Lung (tissue), 12 donors: ENCODE results near the gene SLC4A1. TPM values are rescaled to one million over a fixed set of nuclear protein-coding genes. Genes with fewer than 3 reads are reported as not detected.

ENCODE experiments used
- ATAC-seq: fragments of 200-7000 bp; cut with Tn5 transposase; one replicate; pipeline ENCODE4 v1.9.1; 2020; ENCODE audit warnings: moderate number of reproducible peaks; ENCODE audit not compliant: insufficient read depth, low FRiP score
- DNase-seq, 3 donors: peaks; one replicate each; pipeline ENCODE4 v3.0.0-alpha.2; 2013 to 2017
- H3K27ac ChIP-seq, 2 donors: one replicate each; pipeline ENCODE4 v1.5.1; 2013; ENCODE audit warnings: mild to moderate bottlenecking in 2 of 2, moderate library complexity in 2 of 2, control low read depth in 1 of 2, inconsistent platforms in 1 of 2, low read depth in 1 of 2, low read length in 1 of 2
- H3K27me3 ChIP-seq, 3 donors: one replicate each; pipeline ENCODE4 v1.5.1; 2013; ENCODE audit warnings: low read length in 2 of 3; ENCODE audit not compliant: control insufficient read depth in 3 of 3, insufficient read depth in 3 of 3
- H3K36me3 ChIP-seq, 4 donors: one replicate each; pipeline ENCODE4 v1.5.1; 2013; ENCODE audit warnings: low read length in 4 of 4, mild to moderate bottlenecking in 1 of 4, moderate library complexity in 1 of 4; ENCODE audit not compliant: control insufficient read depth in 4 of 4, insufficient read depth in 4 of 4
- H3K4me1 ChIP-seq, 5 donors: one replicate each; pipeline ENCODE4 v1.5.1; 2013; ENCODE audit warnings: low read length in 5 of 5, mild to moderate bottlenecking in 2 of 5, moderate library complexity in 1 of 5; ENCODE audit not compliant: control insufficient read depth in 5 of 5, insufficient read depth in 5 of 5
- H3K4me3 ChIP-seq: one replicate; pipeline ENCODE4 v1.5.1; 2013; ENCODE audit warnings: mild to moderate bottlenecking, control low read depth, moderate library complexity
- H3K9ac ChIP-seq, 2 donors: one replicate each; pipeline ENCODE4 v1.5.1; 2013; ENCODE audit warnings: low read length in 2 of 2, control low read depth in 1 of 2; ENCODE audit not compliant: insufficient read depth in 1 of 2
- H3K9me3 ChIP-seq, 4 donors: one replicate each; pipeline ENCODE4 v1.5.1; 2013; ENCODE audit warnings: low read length in 3 of 4, mild to moderate bottlenecking in 1 of 4, moderate library complexity in 1 of 4; ENCODE audit not compliant: control insufficient read depth in 4 of 4, insufficient read depth in 3 of 4
- WGBS, 2 donors: extraction: QIAGEN DNeasy Blood & Tissue Kit; methylation state at CpG; one replicate each; pipeline ENCODE4 v1.1.7; 2013; 5-methylcytosine and 5-hydroxymethylcytosine counted together
- polyA plus RNA-seq, 2 donors: library from polyadenylated mRNA; stranded (reverse); fragments of 200-250 nt; gene quantifications; one replicate each; pipeline ENCODE4 v1.2.1, GENCODE V29; 2013
- total RNA-seq, 2 donors: library from RNA; depleted of rRNA in 1 of 2; stranded (reverse); fragments of >200 nt in 1 of 2; gene quantifications; one replicate each; pipeline ENCODE4 v1.2.1, GENCODE V29; 2014 to 2021
- TF ChIP-seq, protein P1 (sequence below): IDR thresholded peaks from 2 replicates; pipeline ENCODE4 v1.5.1; 2012; ENCODE audit warnings: mild to moderate bottlenecking; ENCODE audit errors: control extremely low read depth, extremely low read depth
- donor health status: control.
- donor health status: control.
- donor health status: Bipolar disorder and iron deficiency.
- donor health status: healthy.
- donor health status: DM: yes; HTN: yes; CAD: no.

SLC4A1 gene
- total and polyA plus RNA-seq, 4 donors, result 0.10 to 40.9 (median 0.77) TPM

DNA sequence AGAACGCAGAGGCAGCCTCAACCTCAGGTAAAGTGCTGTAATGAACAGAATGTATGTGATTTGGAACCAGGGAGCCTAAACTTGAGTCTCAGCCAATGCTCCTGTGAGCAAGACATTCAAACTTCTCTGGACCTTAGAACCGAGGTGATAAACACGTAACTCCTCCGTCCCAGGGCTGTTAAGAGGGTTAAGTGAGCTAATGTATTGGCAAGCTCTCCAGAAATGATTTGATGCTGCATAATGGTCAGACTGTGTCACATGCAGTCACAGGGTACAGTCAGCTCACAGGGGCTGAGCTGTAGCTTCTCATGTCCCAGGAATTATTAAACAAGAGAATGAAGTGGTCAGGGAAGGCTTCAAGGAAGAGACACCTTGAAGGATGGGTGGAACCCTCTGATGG is 10.0 kb upstream of the SLC4A1 start:
- H3K27me3 ChIP-seq, result peaks cover 0 to 2% (median 0%) of the 10 kb centered on the region in 3 donors
- ATAC-seq (no peak), DNase-seq (no peak)
- no peak overlapping the region for H3K9ac ChIP-seq
- peaks cover 0 to 11% (median 6%) of the 10 kb centered on the region in 5 donors for H3K4me1 ChIP-seq
- TF ChIP-seq, protein P1, sequence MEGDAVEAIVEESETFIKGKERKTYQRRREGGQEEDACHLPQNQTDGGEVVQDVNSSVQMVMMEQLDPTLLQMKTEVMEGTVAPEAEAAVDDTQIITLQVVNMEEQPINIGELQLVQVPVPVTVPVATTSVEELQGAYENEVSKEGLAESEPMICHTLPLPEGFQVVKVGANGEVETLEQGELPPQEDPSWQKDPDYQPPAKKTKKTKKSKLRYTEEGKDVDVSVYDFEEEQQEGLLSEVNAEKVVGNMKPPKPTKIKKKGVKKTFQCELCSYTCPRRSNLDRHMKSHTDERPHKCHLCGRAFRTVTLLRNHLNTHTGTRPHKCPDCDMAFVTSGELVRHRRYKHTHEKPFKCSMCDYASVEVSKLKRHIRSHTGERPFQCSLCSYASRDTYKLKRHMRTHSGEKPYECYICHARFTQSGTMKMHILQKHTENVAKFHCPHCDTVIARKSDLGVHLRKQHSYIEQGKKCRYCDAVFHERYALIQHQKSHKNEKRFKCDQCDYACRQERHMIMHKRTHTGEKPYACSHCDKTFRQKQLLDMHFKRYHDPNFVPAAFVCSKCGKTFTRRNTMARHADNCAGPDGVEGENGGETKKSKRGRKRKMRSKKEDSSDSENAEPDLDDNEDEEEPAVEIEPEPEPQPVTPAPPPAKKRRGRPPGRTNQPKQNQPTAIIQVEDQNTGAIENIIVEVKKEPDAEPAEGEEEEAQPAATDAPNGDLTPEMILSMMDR, result no peak
- H3K4me3 ChIP-seq, result no peak overlapping the region
- WGBS, 2 donors, result 86 to 92% methylated on average over 4 of the region's 4 CpGs
- no peak overlapping the region for H3K27ac ChIP-seq
- H3K36me3 ChIP-seq, result no peaks in the 10 kb centered on the region
- H3K9me3 ChIP-seq, result no peaks in the 10 kb centered on the region

GRCh38 chr17:44273607-44274006 is 5.7 kb upstream of the SLC4A1 start:
- Histone ChIP-seq H3K4me3 (no peak overlapping the region), H3K4me1 (peaks cover 0 to 3% (median 0%) of the 10 kb centered on the region in 5 donors), H3K9ac (no peak overlapping the region), H3K27me3 (no peaks in the 10 kb centered on the region), H3K27ac (no peak overlapping the region), H3K36me3 (no peaks in the 10 kb centered on the region), H3K9me3 (no peaks in the 10 kb centered on the region)
- ATAC-seq (no peak), DNase-seq (no peak)
- 73 to 88% methylated on average over 5 of the region's 5 CpGs for WGBS, 2 donors
- TF ChIP-seq, protein P1, result no peak

GRCh38 chr17:44272954-44273353 is 5.0 kb upstream of the SLC4A1 start:
- Histone ChIP-seq H3K27ac (no peak overlapping the region), H3K4me3 (no peak overlapping the region), H3K9ac (no peak overlapping the region), H3K27me3 (no peaks in the 10 kb centered on the region), H3K36me3 (no peaks in the 10 kb centered on the region), H3K4me1 (peaks cover 0 to 3% (median 0%) of the 10 kb centered on the region in 5 donors), H3K9me3 (no peaks in the 10 kb centered on the region)
- TF ChIP-seq, protein P1, result no peak
- no peak for DNase-seq
- 79 to 91% methylated on average over 6 of the region's 6 CpGs for WGBS, 2 donors
- no peak for ATAC-seq

DNA sequence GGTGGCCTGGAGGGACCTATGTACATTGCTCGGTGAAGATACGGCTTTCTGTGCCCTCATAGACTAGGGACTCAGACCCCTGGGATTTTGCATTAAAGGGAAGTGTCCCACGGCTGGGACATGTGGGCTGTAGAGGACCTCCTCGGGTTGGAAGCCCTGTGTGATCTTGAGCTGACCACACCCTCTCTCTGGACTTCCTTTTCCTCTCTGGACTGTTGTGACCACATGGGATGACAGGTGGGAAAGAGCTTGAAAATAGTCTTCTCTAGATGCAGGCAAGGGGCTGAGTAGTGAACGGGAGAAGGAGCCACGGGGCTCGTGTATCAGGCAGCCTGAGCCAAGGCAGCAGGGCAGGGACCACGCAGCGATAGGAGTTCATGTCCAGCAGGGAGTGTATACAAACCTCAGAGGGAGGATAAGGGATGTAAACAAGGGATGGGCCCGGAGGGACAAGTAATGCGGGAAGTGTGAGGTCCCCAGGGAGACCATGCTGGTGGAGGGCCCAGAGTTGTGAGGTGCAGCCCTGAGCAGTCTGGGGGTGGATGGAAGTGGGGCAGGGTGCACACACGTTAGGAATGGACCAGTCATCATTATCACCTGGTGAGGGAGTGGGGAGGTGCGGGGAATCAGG is 4.5 kb upstream of the SLC4A1 start:
- DNase-seq, result no peak
- Histone ChIP-seq H3K9ac (no peak overlapping the region), H3K9me3 (no peaks in the 10 kb centered on the region), H3K4me3 (no peak overlapping the region), H3K27ac (no peak overlapping the region), H3K4me1 (peaks cover 0 to 3% (median 0%) of the 10 kb centered on the region in 5 donors), H3K27me3 (no peaks in the 10 kb centered on the region), H3K36me3 (no peaks in the 10 kb centered on the region)
- TF ChIP-seq, protein P1, result no peak
- WGBS, 2 donors, result 48 to 78% methylated on average over 13 of the region's 13 CpGs
- ATAC-seq, result no peak
